CD14-positive monocyte (primary cell): Measurements from ENCODE around the gene ADK. TPM values are rescaled to one million over a fixed set of nuclear protein-coding genes. Genes with fewer than 3 reads are reported as not detected.

Experiments used
- DNase-seq, 3 donors: peaks; one replicate each; pipeline ENCODE4 v3.0.0-alpha.2; 2011 to 2022
- H2AFZ ChIP-seq: 2 replicates; pipeline ENCODE4 v1.6.0; 2012; ENCODE audit warnings: mild to moderate bottlenecking, low read depth, low read length, inconsistent platforms; ENCODE audit not compliant: insufficient read depth, poor library complexity, severe bottlenecking
- H3K27ac ChIP-seq, 2 donors: 1 replicate in 1 of 2; 2 replicates in 1 of 2; pipeline ENCODE4 v1.5.1; 2012 to 2013; ENCODE audit warnings: low read length in 2 of 2, control low read depth in 1 of 2, inconsistent platforms in 1 of 2, low read depth in 1 of 2, mild to moderate bottlenecking in 1 of 2
- H3K27me3 ChIP-seq, 2 donors: one replicate each; pipeline versions ENCODE4 v1.6.0 to v1.6.1; 2011 to 2013; ENCODE audit warnings: low read length in 2 of 2; ENCODE audit not compliant: control insufficient read depth in 2 of 2, insufficient read depth in 2 of 2
- H3K36me3 ChIP-seq, 2 donors: replicated peaks in 1 of 2; 1 replicate in 1 of 2; 2 replicates in 1 of 2; pipeline versions ENCODE4 v1.5.1 to v1.6.1; 2012 to 2013; ENCODE audit warnings: low read length in 2 of 2, control low read depth in 1 of 2, inconsistent platforms in 1 of 2, mild to moderate bottlenecking in 1 of 2; ENCODE audit not compliant: insufficient read depth in 2 of 2, control insufficient read depth in 1 of 2
- H3K4me1 ChIP-seq, 2 donors: 1 replicate in 1 of 2; 2 replicates in 1 of 2; pipeline versions ENCODE4 v1.5.1 to v1.6.1; 2012 to 2013; ENCODE audit warnings: low read length in 2 of 2, control low read depth in 1 of 2, inconsistent platforms in 1 of 2, mild to moderate bottlenecking in 1 of 2, moderate library complexity in 1 of 2; ENCODE audit not compliant: insufficient read depth in 2 of 2, control insufficient read depth in 1 of 2
- H3K4me2 ChIP-seq: replicated peaks from 2 replicates; pipeline ENCODE3; 2012; ENCODE audit warnings: low read length, moderate library complexity, mild to moderate bottlenecking; ENCODE audit not compliant: poor library complexity, severe bottlenecking; ENCODE audit errors: extremely low read depth
- H3K4me3 ChIP-seq, 3 experiments: fragments of 200-600 bp in 1 of 3; sonication (generic) in 1 of 3; replicated peaks in 1 of 3; 1 replicate in 2 of 3; 2 replicates in 1 of 3; pipeline ENCODE4 v1.5.1; 2011 to 2013; ENCODE audit warnings: low read length in 3 of 3, mild to moderate bottlenecking in 3 of 3, control low read depth in 2 of 3, low read depth in 2 of 3, inconsistent platforms in 1 of 3, moderate library complexity in 1 of 3
- H3K79me2 ChIP-seq: 2 replicates; pipeline ENCODE4 v1.6.0; 2012; ENCODE audit warnings: mild to moderate bottlenecking, control low read depth, inconsistent platforms, low read length, moderate library complexity; ENCODE audit not compliant: insufficient read depth
- H3K9ac ChIP-seq: 2 replicates; pipeline ENCODE4 v1.6.0; 2017; ENCODE audit warnings: low read length, mild to moderate bottlenecking; ENCODE audit not compliant: insufficient read depth, poor library complexity, severe bottlenecking
- H3K9me3 ChIP-seq, 2 donors: replicated peaks in 1 of 2; 1 replicate in 1 of 2; 2 replicates in 1 of 2; pipeline versions ENCODE4 v1.5.1 to v1.6.1; 2012 to 2013; ENCODE audit warnings: low read length in 2 of 2, control low read depth in 1 of 2; ENCODE audit not compliant: control insufficient read depth in 1 of 2, insufficient read depth in 1 of 2
- H4K20me1 ChIP-seq: 2 replicates; pipeline ENCODE4 v1.6.0; 2012; ENCODE audit warnings: mild to moderate bottlenecking, low read length, control low read depth, moderate library complexity; ENCODE audit not compliant: insufficient read depth
- H3K27ac Mint-ChIP-seq, 7 donors: one replicate each; pipeline ENCODE4 v1.8.0; 2020; ENCODE audit warnings: mild to moderate bottlenecking in 7 of 7, mixed read lengths in 7 of 7, moderate library complexity in 6 of 7, inconsistent platforms in 2 of 7
- H3K27me3 Mint-ChIP-seq, 3 donors: one replicate each; pipeline ENCODE4 v1.8.0; 2021 to 2022; ENCODE audit warnings: low read depth in 3 of 3, mild to moderate bottlenecking in 3 of 3, mixed read lengths in 3 of 3, moderate library complexity in 3 of 3, inconsistent platforms in 1 of 3
- H3K36me3 Mint-ChIP-seq, 2 donors: one replicate each; pipeline ENCODE4 v1.8.0; 2020; ENCODE audit warnings: mixed read lengths in 2 of 2, inconsistent platforms in 1 of 2, mild to moderate bottlenecking in 1 of 2
- H3K4me1 Mint-ChIP-seq: one replicate; pipeline ENCODE4 v1.8.0; 2020; ENCODE audit warnings: mild to moderate bottlenecking, mixed read lengths
- H3K4me3 Mint-ChIP-seq, 2 donors: one replicate each; pipeline ENCODE4 v1.8.0; 2020; ENCODE audit warnings: mild to moderate bottlenecking in 2 of 2, mixed read lengths in 2 of 2, moderate library complexity in 1 of 2
- H3K9me3 Mint-ChIP-seq, 7 donors: one replicate each; pipeline ENCODE4 v1.8.0; 2020 to 2022; ENCODE audit warnings: mixed read lengths in 7 of 7, mild to moderate bottlenecking in 6 of 7, moderate library complexity in 6 of 7, inconsistent platforms in 2 of 7
- CTCF ChIP-seq: fragments of 200-600 bp; IDR thresholded peaks from one replicate; pipeline ENCODE4 v1.8.0; 2022; ENCODE audit warnings: antibody characterized with exemption, mild to moderate bottlenecking
- WGBS: methylation state at CpG from one replicate; pipeline ENCODE4 v1.1.5; 2013; ENCODE audit warnings: missing lambda C conversion rate; ENCODE audit not compliant: insufficient coverage; 5-methylcytosine and 5-hydroxymethylcytosine counted together
- intact Hi-C, 2 donors: fragments of 100-400 bp; cut with micrococcal nuclease; formaldehyde crosslinking; loops; one replicate each; pipeline versions ENCODE4 v1.15.0 to v1.15.1; 2023
- polyA plus RNA-seq, 3 donors: library from polyadenylated mRNA; depleted of rRNA in 1 of 3; unstranded in 2 of 3; stranded (reverse) in 1 of 3; fragments of 300-500 nt in 2 of 3; fragments of >200 nt in 1 of 3; fragmentation: Illumina TruSeq in 2 of 3; gene quantifications; 1 replicate in 2 of 3; 2 replicates in 1 of 3; pipeline ENCODE4 v1.2.3, GENCODE V29; 2012 to 2021

The ADK gene
- polyA plus RNA-seq, 3 donors: 6.4 to 38.2 (median 35.7) TPM

GRCh38 chr10:74244097-74244685 is 93.2 kb downstream of the ADK start:
- H3K4me2 ChIP-seq: no peak overlapping the region
- no peak overlapping the region for H3K4me3 ChIP-seq
- H3K27me3 Mint-ChIP-seq: no peaks in the 10 kb centered on the region
- H3K9me3 Mint-ChIP-seq: no peaks in the 10 kb centered on the region
- peaks cover 10% of the 10 kb centered on the region in 2 donors for H3K36me3 Mint-ChIP-seq
- H3K4me1 Mint-ChIP-seq: peaks cover 1% of the 10 kb centered on the region
- H3K27me3 ChIP-seq: no peaks in the 10 kb centered on the region
- no peak overlapping the region for H3K27ac ChIP-seq
- H2AFZ ChIP-seq: no peak overlapping the region
- no peaks in the 10 kb centered on the region for H3K4me1 ChIP-seq
- no peak overlapping the region for H3K27ac Mint-ChIP-seq
- peaks cover 8 to 10% of the 10 kb centered on the region in 2 donors for H3K36me3 ChIP-seq
- DNase-seq: peak; percentile 15 to 36 (median 21)
- WGBS: no CpG with 5 or more reads among the region's 3 CpGs
- peak; percentile 69 for TF ChIP-seq CTCF
- H3K4me3 Mint-ChIP-seq: no peak overlapping the region
- H3K79me2 ChIP-seq: peaks cover 2% of the 10 kb centered on the region
- intact Hi-C loops: no loop called here
- H4K20me1 ChIP-seq: no peaks in the 10 kb centered on the region
- H3K9ac ChIP-seq: no peak overlapping the region
- H3K9me3 ChIP-seq: no peaks in the 10 kb centered on the region

- Histone ChIP-seq H3K36me3 (peaks cover 8 to 10% of the 10 kb centered on the region in 2 donors), H3K4me1 (no peaks in the 10 kb centered on the region), H3K9ac (no peak overlapping the region), H4K20me1 (no peaks in the 10 kb centered on the region), H3K27ac (no peak overlapping the region), H3K27me3 (no peaks in the 10 kb centered on the region), H3K4me3 (no peak overlapping the region), H3K4me2 (no peak overlapping the region), H3K79me2 (no peaks in the 10 kb centered on the region), H3K9me3 (no peaks in the 10 kb centered on the region), H2AFZ (no peak overlapping the region)
- no peak overlapping the region for H3K4me3 Mint-ChIP-seq
- no peaks in the 10 kb centered on the region for H3K4me1 Mint-ChIP-seq
- H3K9me3 Mint-ChIP-seq: no peaks in the 10 kb centered on the region
- peaks cover 10% of the 10 kb centered on the region in 2 donors for H3K36me3 Mint-ChIP-seq
- DNase-seq: no peak
- intact Hi-C loops: loop anchor here (5.0 kb wide), 2 partner anchors 852 to 992 kb away; partner anchors contain the start of gene COMTD1 (in 1 of the 2)
- TF ChIP-seq CTCF: no peak
- WGBS: no CpG with 5 or more reads among the region's 2 CpGs
- no peak overlapping the region for H3K27ac Mint-ChIP-seq
- no peaks in the 10 kb centered on the region for H3K27me3 Mint-ChIP-seq
Observed at GRCh38 chr10:74244807-74245206, 93.8 kb downstream of the ADK start.
